Activated naive CD8-positive, alpha-beta T cell treated with anti-CD3 and anti-CD28 coated beads, Interleukin-2, amount 10 ng/mL, durations not matched to agents 7 days and 5 days (primary cell): ENCODE data around the gene HNRNPA0. TPM values are rescaled to one million over a fixed set of nuclear protein-coding genes. Genes with fewer than 3 reads are reported as not detected.
"Not testable (repeated sequence)": the region's sequence is repeated elsewhere in the genome, so short reads cannot be mapped to it uniquely, and the experiment has no call there.

ENCODE experiments used
- ATAC-seq: fragments of 150-1000 bp; cut with Tn5 transposase; one replicate; pipeline ENCODE4 v1.10.0; 2021; ENCODE audit warnings: low read depth, moderate library complexity
- POLR2A ChIA-PET: fragments of 350-600 bp; sonication (Branson Sonifier 250); formaldehyde crosslinking; loops from one replicate; lab custom pipeline; 2021; ENCODE audit warnings: antibody characterized with exemption; lab: Charles Lee
- DNase-seq: peaks from one replicate; pipeline ENCODE4 v3.0.0; 2021
- H3K27ac Mint-ChIP-seq: one replicate; pipeline ENCODE4 v1.8.0; 2022; ENCODE audit warnings: mild to moderate bottlenecking, mixed read lengths
- H3K27me3 Mint-ChIP-seq: one replicate; pipeline ENCODE4 v1.8.0; 2022; ENCODE audit warnings: mild to moderate bottlenecking, moderate library complexity, mixed read lengths
- H3K36me3 Mint-ChIP-seq: one replicate; pipeline ENCODE4 v1.8.0; 2021; ENCODE audit warnings: mild to moderate bottlenecking, mixed read lengths
- H3K4me1 Mint-ChIP-seq: one replicate; pipeline ENCODE4 v1.8.0; 2021; ENCODE audit warnings: mixed read lengths
- H3K4me3 Mint-ChIP-seq: one replicate; pipeline ENCODE4 v1.8.0; 2022; ENCODE audit warnings: mild to moderate bottlenecking, moderate library complexity, mixed read lengths
- H3K9me3 Mint-ChIP-seq: one replicate; pipeline ENCODE4 v1.8.0; 2021; ENCODE audit warnings: mixed read lengths
- total RNA-seq, 2 experiments: library from RNA; stranded (reverse); gene quantifications; one replicate each; pipeline ENCODE4 v1.2.3, GENCODE V29; 2021

HNRNPA0 gene
- total RNA-seq, 2 experiments from 2014 or later, result 31.4 to 31.7 TPM

GRCh38 chr5:137767937-137768336, 13.8 kb upstream of the HNRNPA0 start:
- ATAC-seq, DNase-seq, POLR2A ChIA-PET, H3K4me1 Mint-ChIP-seq, H3K4me3 Mint-ChIP-seq, H3K27ac Mint-ChIP-seq, H3K36me3 Mint-ChIP-seq, H3K27me3 Mint-ChIP-seq: not testable (repeated sequence)
- peaks cover 12% of the 10 kb centered on the region for H3K9me3 Mint-ChIP-seq

GRCh38 chr5:137761566-137761965, 7.4 kb upstream of the HNRNPA0 start:
- DNase-seq (no peak), ATAC-seq (no peak)
- POLR2A ChIA-PET, result no interaction called here
- H3K4me1 Mint-ChIP-seq, result no peaks in the 10 kb centered on the region
- H3K9me3 Mint-ChIP-seq, result no peaks in the 10 kb centered on the region
- no peak overlapping the region for H3K27ac Mint-ChIP-seq
- H3K27me3 Mint-ChIP-seq, result peaks cover 2% of the 10 kb centered on the region
- no peaks in the 10 kb centered on the region for H3K36me3 Mint-ChIP-seq
- H3K4me3 Mint-ChIP-seq, result no peak overlapping the region

DNA sequence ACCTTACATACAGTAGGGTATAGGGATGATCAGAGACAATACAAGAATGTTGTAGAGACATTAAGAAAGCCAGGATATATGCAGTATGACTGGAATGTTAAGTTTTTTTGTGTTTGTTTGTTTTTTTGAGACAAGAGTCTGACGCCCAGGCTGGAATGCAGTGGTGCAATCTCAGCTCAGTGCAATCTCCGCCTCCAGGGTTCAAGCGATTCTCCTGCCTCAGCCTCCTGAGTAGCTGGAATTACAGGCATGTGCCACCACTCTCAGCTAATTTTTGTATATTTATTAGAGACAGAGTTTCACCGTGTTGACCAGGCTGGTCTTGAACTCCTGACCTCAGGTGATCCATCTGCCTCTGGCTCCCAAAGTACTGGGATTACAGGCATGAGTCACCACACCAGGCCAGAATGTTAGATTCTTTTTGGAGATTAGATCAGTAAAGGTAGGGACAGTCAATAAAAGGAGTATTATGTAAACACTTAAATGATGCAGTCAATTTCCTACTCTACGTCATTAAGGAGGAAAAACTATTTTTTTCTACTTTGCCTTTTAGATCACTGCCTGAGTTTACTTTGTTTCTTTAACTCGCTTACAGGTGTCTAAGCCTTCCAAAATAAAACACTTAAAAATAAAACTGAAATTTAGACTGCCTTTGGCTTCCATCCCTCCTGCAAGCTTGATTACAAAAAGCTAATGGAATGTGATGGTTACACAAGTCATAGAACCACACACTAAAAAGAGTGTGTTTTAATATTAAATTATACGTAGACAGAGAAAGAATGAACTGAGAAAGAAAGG, 6.8 kb upstream of the HNRNPA0 start:
- DNase-seq (no peak), ATAC-seq (no peak)
- H3K4me3 Mint-ChIP-seq, result no peak overlapping the region
- peaks cover 2% of the 10 kb centered on the region for H3K27me3 Mint-ChIP-seq
- POLR2A ChIA-PET, result no interaction called here
- no peaks in the 10 kb centered on the region for H3K4me1 Mint-ChIP-seq
- no peak overlapping the region for H3K27ac Mint-ChIP-seq
- no peaks in the 10 kb centered on the region for H3K36me3 Mint-ChIP-seq
- H3K9me3 Mint-ChIP-seq, result no peaks in the 10 kb centered on the region

GRCh38 chr5:137760294-137760693, 6.1 kb upstream of the HNRNPA0 start:
- peaks cover 2% of the 10 kb centered on the region for H3K27me3 Mint-ChIP-seq
- POLR2A ChIA-PET, result no interaction called here
- no peak overlapping the region for H3K4me3 Mint-ChIP-seq
- H3K27ac Mint-ChIP-seq, result no peak overlapping the region
- H3K36me3 Mint-ChIP-seq, result no peaks in the 10 kb centered on the region
- peaks cover 1% of the 10 kb centered on the region for H3K4me1 Mint-ChIP-seq
- H3K9me3 Mint-ChIP-seq, result no peaks in the 10 kb centered on the region
- ATAC-seq (no peak), DNase-seq (no peak)

GRCh38 chr5:137758715-137759306, 4.6 kb upstream of the HNRNPA0 start:
- DNase-seq, result no peak
- no peak for ATAC-seq
- H3K4me3 Mint-ChIP-seq, result no peak overlapping the region
- peaks cover 5% of the 10 kb centered on the region for H3K4me1 Mint-ChIP-seq
- H3K9me3 Mint-ChIP-seq, result no peaks in the 10 kb centered on the region
- no peak overlapping the region for H3K27ac Mint-ChIP-seq
- H3K27me3 Mint-ChIP-seq, result peaks cover 2% of the 10 kb centered on the region
- POLR2A ChIA-PET, result no interaction called here
- H3K36me3 Mint-ChIP-seq, result peaks cover 2% of the 10 kb centered on the region

DNA sequence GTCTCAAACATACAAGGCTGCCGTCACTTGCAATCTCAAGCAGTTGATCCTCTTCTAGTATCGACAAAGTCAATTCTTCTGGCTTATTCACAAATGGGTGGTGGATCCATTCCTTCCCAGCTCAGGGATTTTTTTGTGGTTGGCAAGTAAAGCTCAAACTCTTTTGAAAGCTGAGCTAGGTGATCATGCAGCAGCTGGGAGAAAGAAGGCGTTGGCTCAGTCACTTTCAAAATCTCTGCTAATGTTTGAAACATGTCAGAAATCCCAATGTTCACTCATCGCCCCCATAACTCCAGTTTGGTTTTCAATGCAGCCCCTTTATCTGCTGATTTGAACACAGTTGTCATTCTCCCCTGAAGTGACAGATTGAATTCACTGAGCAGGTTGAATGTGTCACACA, 4.0 kb upstream of the HNRNPA0 start:
- no peak for DNase-seq
- POLR2A ChIA-PET, result no interaction called here
- no peak for ATAC-seq
- H3K27ac Mint-ChIP-seq, result no peak overlapping the region
- peaks cover 5% of the 10 kb centered on the region for H3K4me1 Mint-ChIP-seq
- no peak overlapping the region for H3K4me3 Mint-ChIP-seq
- H3K9me3 Mint-ChIP-seq, result no peaks in the 10 kb centered on the region
- peaks cover 6% of the 10 kb centered on the region for H3K36me3 Mint-ChIP-seq
- H3K27me3 Mint-ChIP-seq, result peaks cover 2% of the 10 kb centered on the region

DNA sequence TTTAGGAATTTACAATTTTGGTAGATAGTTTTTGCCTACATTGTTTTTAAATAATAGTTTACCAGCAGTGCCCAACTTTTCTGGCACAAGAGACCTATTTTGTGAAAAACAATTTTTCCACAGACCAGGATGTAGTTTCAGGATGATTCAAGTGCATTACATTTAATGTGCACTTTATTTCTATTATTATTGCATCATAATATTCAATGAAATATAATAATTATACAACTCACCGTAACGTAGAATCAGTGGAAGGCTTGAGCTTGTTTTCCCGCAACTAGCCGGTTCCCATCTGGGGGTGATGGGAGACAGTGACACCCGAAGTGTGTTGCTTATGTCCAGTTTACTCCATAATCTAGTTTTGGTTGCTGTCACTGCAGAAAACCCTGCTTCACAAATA, 3.5 kb upstream of the HNRNPA0 start:
- Mint-ChIP-seq H3K9me3 (no peaks in the 10 kb centered on the region), H3K36me3 (peaks cover 8% of the 10 kb centered on the region), H3K4me3 (no peak overlapping the region), H3K4me1 (peaks cover 6% of the 10 kb centered on the region), H3K27me3 (peaks cover 2% of the 10 kb centered on the region), H3K27ac (no peak overlapping the region)
- POLR2A ChIA-PET, result no interaction called here
- ATAC-seq (no peak), DNase-seq (no peak)

DNA sequence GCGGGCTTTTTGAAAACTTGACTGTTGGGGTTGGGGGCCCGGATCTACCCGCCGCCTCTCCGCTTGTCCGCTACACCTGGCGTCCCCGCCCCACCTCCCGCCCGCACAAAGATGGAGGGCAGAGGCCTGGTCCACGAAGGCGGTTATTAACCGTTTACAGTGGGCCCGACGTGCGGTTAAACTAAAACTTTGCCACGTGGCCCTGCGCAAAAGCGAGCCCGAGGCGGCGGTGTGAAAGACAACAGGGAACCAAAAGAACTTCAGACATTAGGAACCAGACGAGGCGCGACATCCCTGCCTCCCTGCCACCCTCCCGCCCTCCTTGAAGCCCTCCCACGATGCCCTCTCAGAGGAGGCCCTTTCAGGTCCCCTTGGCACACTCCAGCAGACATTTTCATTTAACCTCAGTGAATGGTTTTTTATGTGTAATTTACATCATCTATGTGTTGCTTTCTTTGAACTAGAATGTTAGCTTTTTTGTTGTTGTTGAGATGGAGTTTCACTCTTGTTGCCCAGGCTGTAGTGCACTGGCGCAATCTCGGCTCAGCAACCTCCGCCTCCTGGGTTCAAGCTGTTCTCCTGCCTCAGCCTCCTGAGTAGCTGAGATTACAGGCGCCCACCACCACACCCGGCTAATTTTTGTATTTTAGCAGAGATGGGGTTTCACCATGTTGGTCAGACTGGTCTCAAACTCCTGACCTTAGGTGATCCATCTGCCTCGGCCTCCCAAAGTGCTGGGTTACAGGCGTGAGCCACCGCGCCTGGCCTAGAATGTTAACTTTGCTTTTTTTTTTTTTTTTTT, 999 bp upstream of the HNRNPA0 start:
- Mint-ChIP-seq H3K4me3 (peak overlapping the region; percentile 91), H3K9me3 (no peaks in the 10 kb centered on the region), H3K27me3 (peaks cover 2% of the 10 kb centered on the region), H3K27ac (peak overlapping the region; percentile 100), H3K4me1 (peaks cover 24% of the 10 kb centered on the region), H3K36me3 (peaks cover 27% of the 10 kb centered on the region)
- POLR2A ChIA-PET, result interaction anchor here (0.6 to 2.6 kb wide), 10 partner anchors 18 to 275 kb away, joined by 3 to 47 read pairs (median 4); partner anchors contain the start of genes KLHL3 and PKD2L2
- DNase-seq, result no peak
- ATAC-seq, result peak; percentile 21

GRCh38 chr5:137753691-137754187, 424 bp downstream of the HNRNPA0 start:
- peaks cover 25% of the 10 kb centered on the region for H3K4me1 Mint-ChIP-seq
- POLR2A ChIA-PET, result interaction anchor here (0.7 to 2.6 kb wide), 17 partner anchors 13 to 712 kb away, joined by 3 to 47 read pairs (median 5); partner anchors contain the start of genes EGR1, KIF20A, KLHL3 and PKD2L2
- H3K9me3 Mint-ChIP-seq, result no peaks in the 10 kb centered on the region
- peak overlapping the region; percentile 91 for H3K4me3 Mint-ChIP-seq
- ATAC-seq (peak; percentile 6), DNase-seq (peak; percentile 71)
- H3K27me3 Mint-ChIP-seq, result no peaks in the 10 kb centered on the region
- peak overlapping the region; percentile 100 for H3K27ac Mint-ChIP-seq
- H3K36me3 Mint-ChIP-seq, result peaks cover 28% of the 10 kb centered on the region

GRCh38 chr5:137752905-137753690, 1.1 kb downstream of the HNRNPA0 start:
- Mint-ChIP-seq H3K4me1 (peaks cover 25% of the 10 kb centered on the region), H3K36me3 (peaks cover 28% of the 10 kb centered on the region), H3K27me3 (no peaks in the 10 kb centered on the region), H3K4me3 (peak overlapping the region; percentile 91), H3K27ac (peak overlapping the region; percentile 100), H3K9me3 (no peaks in the 10 kb centered on the region)
- no peak for ATAC-seq
- peak; percentile 69 for DNase-seq
- POLR2A ChIA-PET, result interaction anchor here (0.7 to 2.6 kb wide), 14 partner anchors 12 to 712 kb away, joined by 3 to 47 read pairs (median 5); partner anchors contain the start of genes EGR1, KLHL3 and PKD2L2

- DNase-seq, result no peak
- peaks cover 25% of the 10 kb centered on the region for H3K4me1 Mint-ChIP-seq
Measured at GRCh38 chr5:137751869-137752491, 2.2 kb downstream of the HNRNPA0 start.

GRCh38 chr5:137750436-137750835, 3.7 kb downstream of the HNRNPA0 start:
- peaks cover 28% of the 10 kb centered on the region for H3K36me3 Mint-ChIP-seq
- no peak overlapping the region for H3K4me3 Mint-ChIP-seq
- DNase-seq (no peak), ATAC-seq (no peak)
- H3K4me1 Mint-ChIP-seq, result peaks cover 25% of the 10 kb centered on the region
- POLR2A ChIA-PET, result no interaction called here
- H3K27ac Mint-ChIP-seq, result no peak overlapping the region
- H3K27me3 Mint-ChIP-seq, result no peaks in the 10 kb centered on the region
- H3K9me3 Mint-ChIP-seq, result no peaks in the 10 kb centered on the region

More at GRCh38 chr5:137751869-137752491, 2.2 kb downstream of the HNRNPA0 start:
- peak overlapping the region; percentile 91 for H3K4me3 Mint-ChIP-seq
- peak overlapping the region; percentile 100 for H3K27ac Mint-ChIP-seq
- H3K36me3 Mint-ChIP-seq, result peaks cover 28% of the 10 kb centered on the region
- POLR2A ChIA-PET, result interaction anchor here (0.6 to 0.9 kb wide), 5 partner anchors 11 to 393 kb away, joined by 3 to 5 read pairs (median 3); no protein-coding TSS in a partner anchor
- ATAC-seq, result no peak
- no peaks in the 10 kb centered on the region for H3K9me3 Mint-ChIP-seq
- H3K27me3 Mint-ChIP-seq, result no peaks in the 10 kb centered on the region
